Ascending aorta (tissue), 2 donors: Measurements from ENCODE around the gene ARL5B. TPM values are rescaled to one million over a fixed set of nuclear protein-coding genes. Genes with fewer than 3 reads are reported as not detected.
"Not testable (repeated sequence)": the region's sequence is repeated elsewhere in the genome, so short reads cannot be mapped to it uniquely, and the experiment has no call there.

Experiments
- DNase-seq, 2 donors: peaks; one replicate each; pipeline ENCODE4 v3.0.0-alpha.2; 2019; ENCODE audit warnings: low spot score in 2 of 2
- H3K27ac ChIP-seq, 2 donors: fragments of 200-600 bp; sonication (generic); one replicate each; pipeline ENCODE4 v1.5.1; 2016 to 2017; ENCODE audit warnings: mild to moderate bottlenecking in 1 of 2
- H3K27me3 ChIP-seq: fragments of 200-600 bp; sonication (generic); one replicate; pipeline ENCODE4 v1.5.1; 2017
- H3K36me3 ChIP-seq, 2 donors: fragments of 200-600 bp; sonication (generic); one replicate each; pipeline ENCODE4 v1.5.1; 2016
- H3K4me1 ChIP-seq, 2 donors: fragments of 200-600 bp; sonication (generic); one replicate each; pipeline ENCODE4 v1.5.1; 2016 to 2017; ENCODE audit warnings: mild to moderate bottlenecking in 1 of 2
- H3K4me3 ChIP-seq, 2 donors: fragments of 200-600 bp; sonication (generic); one replicate each; pipeline ENCODE4 v1.5.1; 2016 to 2017; ENCODE audit warnings: mild to moderate bottlenecking in 1 of 2
- H3K9me3 ChIP-seq, 2 donors: fragments of 200-600 bp; sonication (generic); one replicate each; pipeline ENCODE4 v1.5.1; 2016
- intact Hi-C: fragments of 100-400 bp; cut with DNase I; formaldehyde crosslinking; loops from one replicate; pipeline ENCODE4 v1.15.1; 2023
- total RNA-seq: library from RNA; depleted of rRNA; stranded (reverse); fragments of >200 nt; gene quantifications from one replicate; pipeline ENCODE4 v1.1.0, GENCODE V29; 2016
- TF ChIP-seq, protein P1 (sequence below), 3 experiments: fragments of 200-600 bp in 2 of 3; fragments of 450-650 bp in 1 of 3; sonication (generic) in 2 of 3; IDR thresholded peaks; one replicate each; pipeline ENCODE4 v1.5.1; 2016 to 2019; ENCODE audit warnings: antibody characterized with exemption in 3 of 3, mild to moderate bottlenecking in 1 of 3, moderate library complexity in 1 of 3

Gene ARL5B
- total RNA-seq, 1 donor from 2014 or later: 8.3 TPM

- DNase-seq: no peak
- Histone ChIP-seq H3K4me1 (peaks cover 0 to 2% of the 10 kb centered on the region in 2 donors), H3K36me3 (no peaks in the 10 kb centered on the region), H3K4me3 (no peak overlapping the region), H3K27me3 (no peaks in the 10 kb centered on the region), H3K27ac (no peak overlapping the region), H3K9me3 (no peaks in the 10 kb centered on the region)
- TF ChIP-seq, protein P1, sequence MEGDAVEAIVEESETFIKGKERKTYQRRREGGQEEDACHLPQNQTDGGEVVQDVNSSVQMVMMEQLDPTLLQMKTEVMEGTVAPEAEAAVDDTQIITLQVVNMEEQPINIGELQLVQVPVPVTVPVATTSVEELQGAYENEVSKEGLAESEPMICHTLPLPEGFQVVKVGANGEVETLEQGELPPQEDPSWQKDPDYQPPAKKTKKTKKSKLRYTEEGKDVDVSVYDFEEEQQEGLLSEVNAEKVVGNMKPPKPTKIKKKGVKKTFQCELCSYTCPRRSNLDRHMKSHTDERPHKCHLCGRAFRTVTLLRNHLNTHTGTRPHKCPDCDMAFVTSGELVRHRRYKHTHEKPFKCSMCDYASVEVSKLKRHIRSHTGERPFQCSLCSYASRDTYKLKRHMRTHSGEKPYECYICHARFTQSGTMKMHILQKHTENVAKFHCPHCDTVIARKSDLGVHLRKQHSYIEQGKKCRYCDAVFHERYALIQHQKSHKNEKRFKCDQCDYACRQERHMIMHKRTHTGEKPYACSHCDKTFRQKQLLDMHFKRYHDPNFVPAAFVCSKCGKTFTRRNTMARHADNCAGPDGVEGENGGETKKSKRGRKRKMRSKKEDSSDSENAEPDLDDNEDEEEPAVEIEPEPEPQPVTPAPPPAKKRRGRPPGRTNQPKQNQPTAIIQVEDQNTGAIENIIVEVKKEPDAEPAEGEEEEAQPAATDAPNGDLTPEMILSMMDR (IDR thresholded peaks at IDR 0.05): no peak
- intact Hi-C loops: no loop called here
These were observed 40.2 kb upstream of the ARL5B start for GRCh38 chr10:18619016-18619415.

DNA sequence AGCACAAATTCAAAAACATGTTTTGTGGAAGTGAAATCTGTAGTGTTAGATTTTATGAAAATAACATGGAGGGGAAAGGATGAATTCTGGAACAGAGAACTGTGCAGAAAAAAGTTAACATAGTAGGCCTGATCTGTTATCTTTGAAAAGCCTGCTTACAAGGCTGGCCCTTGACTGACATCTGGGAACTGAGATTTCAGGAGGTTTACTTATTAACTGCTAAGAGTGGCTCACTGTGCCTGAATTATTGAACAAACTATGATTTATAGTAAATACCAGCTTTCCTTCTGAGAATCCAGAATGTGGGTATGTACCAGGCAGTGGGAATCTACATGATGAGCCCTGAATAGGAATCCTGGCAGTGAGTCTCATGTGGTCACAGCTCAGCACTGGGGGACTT is 38.4 kb upstream of the ARL5B start:
- TF ChIP-seq, protein P1 (IDR thresholded peaks at IDR 0.05): no peak
- Histone ChIP-seq H3K27ac (no peak overlapping the region), H3K4me3 (no peak overlapping the region), H3K27me3 (no peaks in the 10 kb centered on the region), H3K9me3 (no peaks in the 10 kb centered on the region), H3K4me1 (peaks cover 0 to 2% of the 10 kb centered on the region in 2 donors), H3K36me3 (no peaks in the 10 kb centered on the region)
- intact Hi-C loops: no loop called here
- no peak for DNase-seq

DNA sequence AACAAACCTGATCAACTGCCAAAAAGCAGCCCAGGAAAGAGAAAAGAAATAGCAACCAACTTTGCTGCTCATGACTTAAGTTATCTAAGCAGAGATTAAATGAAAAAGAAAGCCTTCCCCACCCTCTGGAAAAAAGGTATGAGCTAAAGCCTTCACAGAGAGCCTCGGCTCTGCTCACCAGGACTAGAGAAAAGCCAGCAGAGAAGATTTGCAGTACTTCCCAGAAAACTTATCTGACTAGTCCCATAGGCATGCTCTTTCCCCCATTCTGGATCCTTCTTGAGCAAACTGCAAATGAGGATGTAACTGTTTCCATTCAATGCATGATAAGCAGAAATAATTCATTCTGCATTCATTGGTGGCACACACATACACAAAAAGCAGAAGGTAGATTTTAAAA is 35.6 kb upstream of the ARL5B start:
- H3K27me3 ChIP-seq, DNase-seq, intact Hi-C loops, H3K4me1 ChIP-seq, H3K27ac ChIP-seq, H3K36me3 ChIP-seq, H3K9me3 ChIP-seq, H3K4me3 ChIP-seq: not testable (repeated sequence)

DNA sequence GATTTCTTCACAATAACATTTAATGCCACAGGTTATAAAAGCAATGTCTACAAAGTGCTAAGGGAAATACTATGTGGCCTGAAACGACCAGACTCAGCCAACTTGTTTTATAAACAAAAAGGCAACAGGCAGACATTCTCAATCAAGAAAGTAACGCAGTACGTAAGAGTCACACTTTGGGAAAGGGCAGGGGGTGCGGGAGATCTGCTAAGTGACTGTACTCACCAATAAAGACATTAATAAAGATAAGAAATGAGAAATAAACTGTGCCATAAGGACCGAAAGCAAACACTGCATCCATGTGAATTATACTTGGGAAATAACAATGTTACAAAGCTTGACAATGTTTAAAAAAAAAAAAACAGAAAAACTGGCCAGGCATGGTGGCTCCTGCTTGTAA is 33.3 kb upstream of the ARL5B start:
- Histone ChIP-seq H3K27me3 (no peaks in the 10 kb centered on the region), H3K4me1 (peaks cover 0 to 3% of the 10 kb centered on the region in 2 donors), H3K36me3 (no peaks in the 10 kb centered on the region), H3K27ac (no peak overlapping the region), H3K4me3 (no peak overlapping the region), H3K9me3 (no peaks in the 10 kb centered on the region)
- intact Hi-C loops: no loop called here
- TF ChIP-seq, protein P1 (IDR thresholded peaks at IDR 0.05): no peak
- DNase-seq: no peak

DNA sequence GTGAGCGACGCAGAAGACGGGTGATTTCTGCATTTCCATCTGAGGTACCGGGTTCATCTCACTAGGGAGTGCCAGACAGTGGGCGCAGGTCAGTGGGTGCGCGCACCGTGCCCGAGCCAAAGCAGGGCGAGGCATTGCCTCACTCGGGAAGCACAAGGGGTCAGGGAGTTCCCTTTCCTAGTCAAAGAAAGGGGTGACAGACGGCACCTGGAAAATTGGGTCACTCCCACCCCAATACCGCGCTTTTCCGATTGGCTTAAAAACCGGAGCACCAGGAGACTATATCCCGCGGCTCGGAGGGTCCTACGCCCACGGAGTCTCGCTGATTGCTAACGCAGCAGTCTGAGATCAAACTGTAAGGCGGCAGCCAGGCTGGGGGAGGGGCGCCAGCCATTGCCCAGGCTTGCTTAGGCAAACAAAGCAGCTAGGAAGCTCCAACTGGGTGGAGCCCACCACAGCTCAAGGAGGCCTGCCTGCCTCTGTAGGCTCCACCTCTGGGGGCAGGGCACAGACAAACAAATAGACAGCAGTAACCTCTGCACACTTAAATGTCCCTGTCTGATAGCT is 31.7 kb upstream of the ARL5B start:
- H3K4me1 ChIP-seq, intact Hi-C loops, H3K27me3 ChIP-seq, H3K9me3 ChIP-seq, H3K36me3 ChIP-seq: not testable (repeated sequence)
- Histone ChIP-seq H3K4me3 (peak overlapping the region; percentile 53 to 70), H3K27ac (peak overlapping the region; percentile 10 to 38)
- peak in 1 of 2 donors; percentile 77 for DNase-seq

- DNase-seq, intact Hi-C loops, H3K36me3 ChIP-seq, H3K4me3 ChIP-seq, H3K27me3 ChIP-seq, H3K27ac ChIP-seq, H3K4me1 ChIP-seq, H3K9me3 ChIP-seq: not testable (repeated sequence)
These were observed 26.7 kb upstream of the ARL5B start for GRCh38 chr10:18632500-18632899.

- Histone ChIP-seq H3K4me1 (no peaks in the 10 kb centered on the region), H3K27ac (no peak overlapping the region), H3K36me3 (no peaks in the 10 kb centered on the region), H3K27me3 (no peaks in the 10 kb centered on the region), H3K4me3 (no peak overlapping the region), H3K9me3 (no peaks in the 10 kb centered on the region)
- no peak for DNase-seq
- intact Hi-C loops: no loop called here
- TF ChIP-seq, protein P1 (IDR thresholded peaks at IDR 0.05): no peak
These were observed 23.2 kb upstream of the ARL5B start for GRCh38 chr10:18635995-18636394.

GRCh38 chr10:18637400-18637799 is 21.8 kb upstream of the ARL5B start:
- H3K36me3 ChIP-seq, intact Hi-C loops, H3K27ac ChIP-seq, H3K9me3 ChIP-seq, H3K4me3 ChIP-seq, DNase-seq, H3K27me3 ChIP-seq, H3K4me1 ChIP-seq: not testable (repeated sequence)

- DNase-seq, H3K27me3 ChIP-seq, H3K4me1 ChIP-seq, H3K36me3 ChIP-seq, H3K9me3 ChIP-seq, H3K4me3 ChIP-seq, intact Hi-C loops, H3K27ac ChIP-seq: not testable (repeated sequence)
These were observed 19.5 kb upstream of the ARL5B start for GRCh38 chr10:18639719-18640118.
